Activated CD8-positive, alpha-beta memory T cell treated with anti-CD3 and anti-CD28 coated beads, Interleukin-2, amount 50 U/mL, for 24 hours (primary cell): ENCODE measurements around the gene TPI1.
"Not testable (repeated sequence)": the region's sequence is repeated elsewhere in the genome, so short reads cannot be mapped to it uniquely, and the experiment has no call there.

Experiments
- DNase-seq: peaks from one replicate; pipeline ENCODE4 v3.0.0-alpha.2; 2020; ENCODE audit errors: extremely low read depth

The TPI1 gene

DNA sequence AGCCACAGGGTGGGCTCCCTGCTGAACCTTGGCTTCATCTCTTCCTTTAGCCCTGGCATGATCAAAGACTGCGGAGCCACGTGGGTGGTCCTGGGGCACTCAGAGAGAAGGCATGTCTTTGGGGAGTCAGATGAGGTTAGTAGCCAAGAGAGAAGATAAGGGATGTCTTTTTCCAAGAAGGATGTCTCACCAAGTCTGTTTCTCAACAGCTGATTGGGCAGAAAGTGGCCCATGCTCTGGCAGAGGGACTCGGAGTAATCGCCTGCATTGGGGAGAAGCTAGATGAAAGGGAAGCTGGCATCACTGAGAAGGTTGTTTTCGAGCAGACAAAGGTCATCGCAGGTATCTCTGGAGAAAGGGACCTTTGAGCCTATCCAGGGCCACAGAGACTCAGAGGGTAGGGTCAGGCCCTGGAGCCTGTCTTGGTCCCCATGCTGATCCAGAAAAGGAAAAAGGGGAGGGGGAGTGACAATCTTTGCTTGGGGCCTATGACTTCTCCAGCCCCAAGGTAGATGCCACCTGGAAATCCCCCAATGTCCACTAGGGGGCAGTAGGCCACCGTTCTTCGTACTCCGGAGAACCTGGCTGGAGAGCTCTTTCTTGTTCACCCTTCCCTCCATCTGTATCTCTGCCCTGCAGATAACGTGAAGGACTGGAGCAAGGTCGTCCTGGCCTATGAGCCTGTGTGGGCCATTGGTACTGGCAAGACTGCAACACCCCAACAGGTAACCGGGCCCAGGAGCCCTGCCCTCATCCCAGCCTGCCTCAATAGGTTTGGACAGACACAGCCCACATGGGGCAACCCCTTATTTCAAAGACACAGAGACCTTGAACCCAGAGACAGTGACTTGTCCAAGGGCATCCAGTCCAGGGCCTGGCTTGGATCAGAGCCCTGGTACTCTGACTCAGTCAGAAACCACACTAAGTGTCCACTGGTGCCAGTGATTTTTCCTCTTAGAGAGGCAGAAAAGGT, 2.0 kb downstream of the TPI1 start:
- no peak for DNase-seq

DNA sequence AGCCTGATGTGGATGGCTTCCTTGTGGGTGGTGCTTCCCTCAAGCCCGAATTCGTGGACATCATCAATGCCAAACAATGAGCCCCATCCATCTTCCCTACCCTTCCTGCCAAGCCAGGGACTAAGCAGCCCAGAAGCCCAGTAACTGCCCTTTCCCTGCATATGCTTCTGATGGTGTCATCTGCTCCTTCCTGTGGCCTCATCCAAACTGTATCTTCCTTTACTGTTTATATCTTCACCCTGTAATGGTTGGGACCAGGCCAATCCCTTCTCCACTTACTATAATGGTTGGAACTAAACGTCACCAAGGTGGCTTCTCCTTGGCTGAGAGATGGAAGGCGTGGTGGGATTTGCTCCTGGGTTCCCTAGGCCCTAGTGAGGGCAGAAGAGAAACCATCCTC, 3.0 kb downstream of the TPI1 start:
- DNase-seq = not testable (repeated sequence)

DNA sequence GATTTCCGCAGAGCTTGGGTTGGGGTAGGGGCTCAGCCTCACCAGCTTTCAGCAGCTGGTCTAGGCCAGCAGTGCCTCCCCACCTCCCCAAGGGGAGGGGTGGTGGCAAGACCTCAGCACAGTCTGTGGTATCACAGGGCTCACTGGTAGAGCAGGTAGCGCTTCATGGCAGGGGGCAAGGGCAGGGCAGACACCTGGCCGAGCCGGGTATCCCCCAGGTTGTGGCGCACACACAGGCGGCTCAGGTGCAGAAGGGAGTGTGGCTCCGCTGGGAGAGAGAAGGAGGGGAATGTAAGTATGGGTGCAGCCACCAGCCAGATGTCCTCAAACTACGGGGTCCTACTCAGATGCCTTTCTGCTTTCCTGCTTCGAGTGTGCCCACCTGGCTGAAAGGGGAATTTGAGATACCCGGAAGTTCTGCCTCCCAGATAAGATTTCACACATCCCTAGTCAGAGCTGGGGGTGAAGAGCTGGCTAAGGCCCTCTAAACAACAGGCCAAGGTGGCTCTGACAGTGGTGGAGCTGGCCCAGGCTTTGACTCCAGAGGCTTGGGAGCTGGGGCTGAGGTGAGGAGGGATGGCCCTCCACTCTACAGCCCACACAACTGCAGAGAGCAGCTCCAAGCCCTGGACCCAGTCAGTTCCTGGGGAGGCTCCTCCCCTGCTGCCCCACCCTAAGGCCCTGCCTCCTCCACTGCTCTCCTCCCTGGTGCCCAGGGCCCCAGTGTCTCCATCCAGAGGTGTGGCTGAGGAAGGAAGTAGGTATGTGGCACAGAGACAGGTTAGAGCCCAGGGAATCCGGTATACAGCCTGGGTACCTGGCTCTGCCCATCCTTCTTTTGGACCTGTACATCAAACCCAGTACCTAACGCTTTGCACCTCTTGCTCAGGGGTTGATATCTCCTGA, 4.0 kb downstream of the TPI1 start:
- DNase-seq = no peak

DNA sequence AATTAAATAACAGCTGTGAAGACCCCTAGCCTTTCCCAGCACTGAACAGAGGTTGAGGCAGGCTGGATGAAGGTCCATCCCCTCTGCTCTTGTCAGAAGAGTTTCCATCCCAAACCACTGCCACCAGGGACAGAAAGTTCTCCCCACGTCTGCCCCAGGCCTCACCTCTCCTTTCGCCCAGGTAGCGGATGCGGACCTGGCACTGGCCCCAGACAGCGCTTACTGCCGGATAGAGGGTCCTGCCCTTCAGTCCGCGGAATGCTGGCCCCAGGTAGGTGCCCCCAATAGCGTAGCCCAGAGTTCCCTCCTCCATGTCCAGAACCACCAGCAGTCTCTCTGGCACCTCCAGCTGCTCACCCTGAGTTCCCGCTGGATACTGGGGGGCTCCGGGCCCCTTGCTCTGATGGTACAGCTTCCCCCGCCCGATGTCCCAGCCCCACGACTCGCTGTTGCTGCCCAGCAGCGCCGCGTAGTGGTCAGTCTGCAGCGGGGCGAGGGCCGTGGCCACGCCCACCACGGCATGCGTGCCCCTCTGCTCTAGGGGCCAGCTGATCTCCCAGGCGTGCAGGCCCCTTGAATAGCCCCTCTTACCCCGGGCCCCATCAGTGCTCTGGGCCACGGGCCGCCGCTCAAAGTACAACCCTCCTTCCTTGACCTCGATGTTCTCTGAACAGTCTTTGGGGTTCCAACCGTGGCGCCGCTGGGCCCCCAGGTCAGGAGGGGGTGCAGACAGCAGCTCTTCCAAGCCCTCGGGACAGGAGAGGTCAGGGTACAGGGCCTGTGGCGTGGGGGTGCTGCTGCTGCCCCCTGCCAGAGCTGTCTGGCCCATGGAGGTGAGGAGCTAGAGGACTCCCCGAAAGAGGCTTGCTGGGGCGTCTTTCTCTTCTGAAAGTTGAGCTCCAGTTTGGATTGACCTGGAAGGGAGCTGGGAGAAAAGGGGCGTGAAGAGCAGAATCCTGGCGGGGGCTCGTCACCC, 5.0 kb downstream of the TPI1 start:
- no peak for DNase-seq

DNA sequence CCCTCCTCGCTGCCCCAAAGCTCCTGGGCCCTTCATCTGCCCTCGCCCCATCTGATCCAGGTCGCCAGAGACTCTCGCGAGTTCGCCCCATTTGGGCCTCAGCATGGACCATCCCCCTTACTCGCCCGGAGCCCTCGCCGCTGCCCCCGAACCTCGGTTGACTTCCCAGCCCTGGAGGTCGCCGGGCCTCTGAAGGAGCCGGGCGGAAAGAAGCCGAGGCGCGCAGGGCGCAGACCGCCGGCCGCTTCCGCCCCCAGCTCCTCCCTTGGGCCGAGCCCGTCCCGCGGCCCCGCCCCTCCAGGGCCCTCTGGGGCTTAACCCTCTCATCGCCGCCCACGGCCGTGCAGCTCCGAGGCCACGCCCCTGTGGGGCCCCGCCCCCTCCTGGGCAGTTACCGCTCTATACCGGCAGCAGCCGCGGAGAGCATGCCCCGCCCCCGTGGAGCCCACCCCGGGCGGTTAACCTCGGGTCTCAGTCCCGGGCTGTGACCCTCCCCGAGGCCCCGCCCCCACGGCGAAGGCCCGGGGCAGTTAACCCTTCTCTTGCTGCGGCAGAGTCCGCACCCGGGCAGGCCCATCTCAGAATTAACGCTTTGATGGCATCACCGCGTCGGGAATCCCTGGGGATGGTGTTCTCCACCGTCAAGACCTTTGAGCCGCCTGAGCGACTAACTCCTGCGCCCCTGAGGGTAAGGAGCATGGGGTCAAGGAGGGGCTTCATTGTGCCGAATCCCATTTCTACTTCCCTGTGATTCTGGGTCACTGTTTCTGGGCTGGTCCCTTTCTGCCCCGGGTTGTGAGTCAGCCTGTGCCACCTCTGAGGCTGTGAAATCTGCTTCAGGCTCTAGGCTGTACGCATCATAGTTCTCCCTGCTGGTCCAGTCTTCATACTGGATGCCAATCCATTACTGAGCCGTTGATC, 6.0 kb downstream of the TPI1 start, which contains the start of gene SPSB2:
Gene SPSB2, minus strand, starts transcription at position 210 of the 921 bp plus-strand sequence. CDS start 402 bp downstream, outside the sequence.
- DNase-seq = peak; percentile 97

DNA sequence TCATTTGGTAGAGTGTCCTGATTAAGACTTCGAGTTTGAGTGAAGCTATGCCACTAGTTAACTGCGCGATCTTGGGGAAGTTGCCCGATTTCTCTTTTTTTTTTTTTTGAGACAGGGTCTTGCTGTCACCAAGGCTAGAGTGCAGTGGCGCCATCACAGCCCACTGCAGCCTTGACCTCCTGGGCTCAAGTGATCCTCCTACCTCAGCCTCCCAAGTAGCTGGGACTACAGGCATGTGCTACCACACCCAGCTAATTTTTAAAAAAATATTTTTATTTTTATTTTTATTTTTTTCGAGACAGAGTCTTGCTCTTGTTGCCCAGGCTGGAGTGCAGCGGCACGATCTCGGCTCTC, 6.7 kb downstream of the TPI1 start:
- not testable (repeated sequence) for DNase-seq

DNA sequence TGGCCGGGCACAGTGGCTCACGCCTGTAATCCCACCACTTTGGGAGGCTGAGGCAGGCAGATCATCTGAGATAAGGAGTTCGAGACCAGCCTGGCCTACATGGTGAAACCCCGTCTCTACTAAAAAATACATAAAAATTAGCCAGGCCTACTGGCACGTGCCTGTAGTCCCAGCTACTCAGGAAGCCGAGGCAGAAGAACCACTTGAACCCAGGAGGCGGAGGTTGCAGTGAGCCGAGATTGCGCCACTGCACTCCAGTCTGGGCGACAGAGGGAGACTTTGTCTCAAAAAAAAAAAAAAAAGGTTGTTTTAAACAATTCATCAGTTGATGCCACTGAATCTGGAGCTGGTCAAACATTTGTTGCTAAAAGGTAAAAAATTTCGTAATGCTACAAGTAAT, 12.5 kb downstream of the TPI1 start:
- DNase-seq = not testable (repeated sequence)

DNA sequence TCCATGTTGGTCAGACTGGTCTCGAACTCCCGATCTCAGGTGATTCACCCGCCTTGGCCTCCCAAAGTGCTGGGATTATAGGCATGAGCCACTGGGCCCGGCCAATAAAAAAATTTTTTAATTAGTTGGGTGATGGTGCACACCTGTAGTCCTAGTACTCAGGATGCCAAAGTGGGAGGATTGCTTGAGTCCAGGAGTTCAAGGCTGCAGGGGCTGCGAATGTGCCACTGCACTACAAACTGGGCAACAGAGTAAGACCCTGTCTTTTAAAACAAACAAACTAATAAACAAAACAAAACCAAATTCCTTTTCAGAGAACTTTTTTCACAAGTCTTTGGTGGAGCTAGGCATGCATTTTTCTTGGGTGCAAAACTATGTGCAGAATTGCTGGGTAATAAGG, 15.9 kb downstream of the TPI1 start:
- DNase-seq = no peak

DNA sequence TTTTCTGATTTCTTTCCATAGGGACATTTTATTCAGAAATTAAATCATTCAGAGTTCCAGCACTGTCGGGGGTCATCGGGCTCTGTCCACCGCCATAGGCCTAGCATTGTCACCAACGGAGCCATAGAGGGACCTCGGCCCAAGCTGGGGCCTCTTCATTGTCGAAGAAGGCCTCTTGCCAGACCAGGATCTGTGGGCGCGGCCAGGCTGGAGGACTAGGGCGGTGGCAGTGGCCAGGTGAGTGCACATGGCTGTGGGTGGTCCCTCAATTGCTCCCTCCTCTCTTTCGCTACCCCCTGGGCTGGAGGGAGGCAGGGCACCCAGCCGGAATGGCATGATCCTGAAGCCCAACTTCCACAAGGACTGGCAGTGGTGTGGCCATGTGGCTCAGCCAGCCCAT, 16.4 kb downstream of the TPI1 start:
- DNase-seq = no peak

DNA sequence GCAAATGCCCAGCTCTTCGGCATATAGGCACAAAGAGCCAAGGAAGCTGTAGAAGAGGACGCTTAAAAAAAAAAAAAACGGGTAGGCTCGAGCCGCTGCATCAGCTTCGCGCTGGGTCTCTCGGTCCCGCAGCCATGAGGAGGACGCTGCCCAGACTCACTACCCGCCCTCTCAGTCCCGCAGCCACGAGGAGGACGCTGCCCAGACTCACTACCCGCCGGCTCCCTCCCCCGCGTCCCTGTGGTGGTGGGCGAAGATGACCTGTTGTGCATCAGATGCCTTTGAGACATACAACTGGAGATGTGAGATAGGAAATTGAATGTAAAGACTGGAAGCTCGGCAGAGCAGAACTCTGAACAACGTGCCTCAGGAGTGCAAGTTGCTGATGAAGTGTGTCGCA, 17.2 kb downstream of the TPI1 start:
- DNase-seq = no peak

DNA sequence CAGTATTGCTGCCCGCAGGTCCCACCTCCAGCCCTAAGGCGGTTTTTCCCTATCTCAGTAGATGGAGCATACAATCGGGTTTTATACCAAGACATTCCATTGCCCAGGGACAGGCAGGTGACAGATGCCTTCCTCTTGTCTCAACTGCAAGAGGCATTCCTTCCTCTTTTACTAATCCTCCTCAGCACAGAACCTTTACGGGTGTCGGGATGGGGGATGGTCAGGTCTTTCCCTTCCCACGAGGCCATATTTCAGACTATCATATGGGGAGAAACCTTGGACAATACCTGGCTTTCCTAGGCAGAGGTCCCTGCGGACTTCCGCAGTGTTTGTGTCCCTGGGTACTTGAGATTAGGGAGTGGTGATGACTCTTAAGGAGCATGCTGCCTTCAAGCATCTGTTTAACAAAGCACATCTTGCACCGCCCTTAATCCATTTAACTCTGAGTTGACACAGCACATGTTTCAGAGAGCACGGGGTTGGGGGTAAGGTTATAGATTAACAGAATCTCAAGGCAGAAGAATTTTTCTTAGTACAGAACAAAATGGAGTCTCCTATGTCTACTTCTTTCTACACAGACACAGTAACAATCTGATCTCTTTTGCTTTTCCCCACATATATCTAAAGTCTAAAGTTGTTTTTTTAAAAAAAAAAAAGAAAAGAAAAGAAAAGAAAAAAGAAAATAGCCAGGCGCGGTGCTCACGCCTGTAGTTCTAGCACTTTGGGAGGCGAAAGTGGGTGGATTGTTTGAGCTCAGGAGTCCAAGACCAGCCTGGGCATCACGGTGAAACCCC, 19.1 kb downstream of the TPI1 start:
- DNase-seq = not testable (repeated sequence)

DNA sequence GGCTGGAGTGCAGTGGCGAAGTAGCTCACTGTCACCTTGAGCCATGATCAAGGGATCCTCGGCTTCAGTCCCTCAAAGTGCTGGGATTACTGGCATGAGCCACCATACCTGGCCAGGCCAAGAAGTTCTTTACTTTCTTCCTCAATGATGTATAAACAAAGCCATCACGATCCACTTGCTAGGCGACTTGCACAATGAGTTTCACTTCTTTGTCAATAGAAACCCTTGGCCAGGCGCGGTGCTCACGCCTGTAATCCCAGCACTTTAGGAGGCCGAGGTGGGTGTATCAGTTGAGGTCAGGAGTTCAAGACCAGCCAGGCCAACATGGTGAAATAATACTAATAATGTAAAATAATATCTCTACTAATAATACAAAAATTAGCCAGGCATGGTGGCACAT, 20.1 kb downstream of the TPI1 start:
- DNase-seq = no peak

DNA sequence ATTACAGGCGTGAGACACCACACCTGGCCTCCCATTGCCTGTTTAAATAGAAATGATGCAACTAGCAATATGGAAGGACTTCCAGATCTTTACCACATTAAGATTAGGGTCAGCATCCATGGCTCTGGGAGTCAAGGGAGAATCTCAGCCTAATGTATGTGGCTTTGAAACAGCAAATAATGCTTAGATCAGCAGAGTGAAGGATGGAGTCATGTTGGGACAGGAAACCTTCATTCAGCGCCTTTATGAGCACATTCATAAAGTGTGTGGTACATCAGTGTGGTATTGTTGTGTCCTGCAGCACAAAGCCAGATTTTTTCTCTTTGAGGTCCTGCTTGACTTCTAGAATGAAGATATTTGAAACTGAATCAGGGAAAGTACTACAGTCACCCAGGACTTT, 21.0 kb downstream of the TPI1 start:
- no peak for DNase-seq

DNA sequence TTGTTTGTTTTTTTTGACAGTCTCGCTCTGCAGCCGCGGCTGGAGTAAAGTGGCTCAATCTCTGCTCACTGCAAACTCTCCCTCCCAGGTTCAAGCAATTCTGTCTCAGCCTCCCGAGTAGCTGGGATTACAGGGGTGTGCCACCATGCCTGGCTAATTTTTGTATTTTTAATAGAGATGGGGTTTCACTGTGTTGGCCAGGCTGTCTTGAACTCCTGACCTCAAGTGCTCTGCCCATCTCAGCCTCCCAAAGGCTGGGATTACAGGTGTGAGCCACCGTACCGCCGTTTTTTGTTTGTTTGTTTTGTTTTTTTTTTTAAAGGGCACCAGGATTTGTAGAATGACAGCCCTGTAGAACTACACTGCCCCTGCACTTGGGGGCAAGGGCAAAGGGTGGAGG, 21.5 kb downstream of the TPI1 start:
- not testable (repeated sequence) for DNase-seq

DNA sequence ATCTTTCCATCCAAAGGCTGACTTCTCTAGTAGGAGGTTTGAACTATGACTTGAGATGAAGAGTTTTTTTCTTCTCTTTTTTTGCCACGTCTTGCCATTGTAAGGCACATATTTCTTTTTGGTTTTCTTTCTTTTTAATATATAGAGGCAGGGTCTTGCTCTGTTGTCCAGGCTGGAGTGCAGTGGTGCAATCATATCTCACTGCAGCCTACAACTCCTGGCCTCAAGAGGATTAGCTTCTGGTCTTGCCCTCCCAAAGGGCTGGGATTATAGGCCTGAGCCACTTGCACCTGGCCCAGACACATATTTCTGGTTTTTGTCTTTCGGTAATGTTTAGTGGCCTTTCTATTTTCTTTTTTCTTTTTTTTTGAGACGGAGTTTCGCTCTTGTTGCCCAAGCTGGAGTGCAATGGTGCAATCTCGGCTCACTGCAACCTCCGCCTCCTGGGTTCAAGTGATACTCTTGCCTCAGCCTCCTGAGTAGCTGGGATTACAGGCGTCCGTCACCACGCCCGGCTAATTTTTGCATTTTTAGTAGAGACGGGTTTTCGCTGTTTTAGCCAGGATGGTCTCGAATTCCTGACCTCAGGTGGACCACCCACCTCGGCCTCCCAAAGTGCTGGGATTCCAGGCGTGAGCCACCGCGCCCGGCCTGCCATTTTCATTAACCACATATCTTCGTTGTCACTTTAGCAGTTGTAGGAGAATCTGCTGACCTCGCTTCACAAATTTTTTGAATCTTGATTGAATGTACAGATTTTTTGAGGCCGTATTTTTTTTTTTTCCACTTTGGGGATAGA, 22.6 kb downstream of the TPI1 start:
- DNase-seq = not testable (repeated sequence)

DNA sequence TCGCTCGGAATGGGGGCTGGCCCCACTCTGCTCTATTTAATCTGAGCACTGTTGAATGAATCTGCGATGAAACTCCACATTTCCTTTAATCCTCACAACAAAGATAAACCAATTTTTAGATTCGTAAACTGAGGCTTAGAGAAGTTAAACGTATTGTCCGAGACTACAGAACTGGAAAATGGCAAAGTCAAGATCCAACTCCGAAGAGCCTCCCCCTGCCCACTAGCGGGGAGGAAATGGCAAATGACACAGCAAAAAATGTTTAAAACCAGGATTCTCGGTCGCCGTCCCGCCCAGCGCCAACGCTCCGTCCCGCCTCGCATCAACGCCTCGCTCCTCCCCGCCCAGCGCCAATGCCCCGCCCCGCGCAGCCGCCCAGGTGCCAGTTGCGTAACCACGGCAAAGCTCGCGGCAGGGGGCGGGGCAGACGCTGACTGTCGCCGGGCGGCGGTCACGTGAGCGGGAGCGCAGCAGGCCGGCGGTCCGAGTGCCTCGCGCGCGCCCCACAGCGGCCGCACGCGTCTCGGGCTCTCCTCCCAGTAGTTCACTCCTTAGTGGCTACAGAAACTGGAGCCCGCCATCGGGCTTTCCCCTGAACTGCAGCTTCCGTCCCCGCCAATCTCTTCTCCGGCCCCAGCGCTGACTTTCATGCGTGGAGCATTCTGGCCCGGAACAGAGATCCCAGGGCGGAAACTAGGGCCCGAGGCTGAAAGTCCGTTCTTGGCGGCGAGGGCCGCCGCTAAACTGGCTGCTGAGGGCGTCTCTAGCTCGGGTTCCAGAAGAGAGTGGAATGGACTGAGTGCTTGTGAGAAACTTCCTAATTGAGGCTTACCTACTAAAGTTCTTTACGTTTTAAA, 23.7 kb downstream of the TPI1 start:
- DNase-seq = peak; percentile 91

DNA sequence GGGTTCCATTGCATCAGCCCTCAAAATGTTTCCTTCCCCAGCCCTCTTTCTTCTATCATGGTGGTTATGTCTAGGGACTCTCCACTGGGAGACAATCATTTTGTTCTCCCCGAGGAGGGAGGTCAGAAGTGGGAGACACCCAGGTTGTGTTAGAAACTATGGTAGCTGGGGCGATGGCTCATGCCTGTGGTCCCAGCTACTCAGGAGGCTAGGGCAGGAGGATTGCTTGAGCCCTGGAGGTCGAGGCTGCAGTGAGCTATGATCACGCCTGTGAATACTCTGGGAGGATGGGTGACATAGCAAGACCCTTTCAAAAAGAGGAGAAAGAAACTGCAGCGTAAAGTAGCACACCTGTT, 24.3 kb downstream of the TPI1 start:
- no peak for DNase-seq

DNA sequence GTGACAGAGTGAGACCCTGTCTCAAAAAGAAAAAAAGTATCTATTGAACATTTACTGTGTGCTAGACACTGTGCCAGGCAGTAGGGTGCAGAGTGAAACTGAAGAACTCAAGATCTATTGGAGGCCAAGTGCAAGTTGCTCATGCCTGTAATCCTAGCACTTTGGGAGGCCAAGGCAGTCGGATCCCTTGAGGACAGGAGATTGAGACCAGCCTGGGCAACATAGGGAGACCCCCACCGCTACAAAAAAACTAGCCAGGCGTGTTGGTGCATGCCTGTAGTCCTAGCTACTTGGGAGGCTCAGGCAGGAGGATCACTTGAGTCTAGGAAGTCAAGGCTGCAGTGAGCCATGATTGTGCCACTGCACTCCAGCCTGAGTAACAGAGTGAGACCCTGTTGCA, 25.4 kb downstream of the TPI1 start:
- DNase-seq = not testable (repeated sequence)
